GM10266 (cell line): ENCODE measurements around the gene COPB1.

Source experiments
- DNase-seq: peaks from one replicate; pipeline ENCODE4 v3.0.0; 2012; ENCODE audit errors: extremely low spot score
- TF ChIP-seq, protein P1 (sequence below): IDR thresholded peaks from 2 replicates; pipeline ENCODE4 v1.5.1; 2012; ENCODE audit warnings: mild to moderate bottlenecking, low read depth; ENCODE audit not compliant: control insufficient read depth, insufficient read depth; ENCODE audit errors: missing control alignments

The COPB1 gene

DNA sequence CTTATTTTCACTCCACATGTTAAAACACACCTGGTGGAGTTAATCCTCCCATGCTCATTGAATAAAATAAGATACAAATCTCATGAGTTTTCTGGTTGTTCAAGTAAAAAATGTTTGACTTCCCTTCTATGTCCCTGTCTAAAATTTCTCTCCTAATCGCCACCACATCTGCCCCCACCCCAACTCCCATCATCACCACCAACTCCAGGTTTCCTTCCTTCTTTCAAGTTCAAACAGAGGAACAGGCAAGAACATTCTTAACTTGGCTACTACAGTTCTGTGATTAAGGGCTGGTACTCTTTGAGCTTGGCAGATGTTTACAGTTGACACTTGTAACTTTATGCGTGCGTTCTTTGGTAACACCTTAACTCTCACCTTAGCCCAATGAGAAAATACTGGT, 29.7 kb upstream of the COPB1 start:
- TF ChIP-seq, protein P1, sequence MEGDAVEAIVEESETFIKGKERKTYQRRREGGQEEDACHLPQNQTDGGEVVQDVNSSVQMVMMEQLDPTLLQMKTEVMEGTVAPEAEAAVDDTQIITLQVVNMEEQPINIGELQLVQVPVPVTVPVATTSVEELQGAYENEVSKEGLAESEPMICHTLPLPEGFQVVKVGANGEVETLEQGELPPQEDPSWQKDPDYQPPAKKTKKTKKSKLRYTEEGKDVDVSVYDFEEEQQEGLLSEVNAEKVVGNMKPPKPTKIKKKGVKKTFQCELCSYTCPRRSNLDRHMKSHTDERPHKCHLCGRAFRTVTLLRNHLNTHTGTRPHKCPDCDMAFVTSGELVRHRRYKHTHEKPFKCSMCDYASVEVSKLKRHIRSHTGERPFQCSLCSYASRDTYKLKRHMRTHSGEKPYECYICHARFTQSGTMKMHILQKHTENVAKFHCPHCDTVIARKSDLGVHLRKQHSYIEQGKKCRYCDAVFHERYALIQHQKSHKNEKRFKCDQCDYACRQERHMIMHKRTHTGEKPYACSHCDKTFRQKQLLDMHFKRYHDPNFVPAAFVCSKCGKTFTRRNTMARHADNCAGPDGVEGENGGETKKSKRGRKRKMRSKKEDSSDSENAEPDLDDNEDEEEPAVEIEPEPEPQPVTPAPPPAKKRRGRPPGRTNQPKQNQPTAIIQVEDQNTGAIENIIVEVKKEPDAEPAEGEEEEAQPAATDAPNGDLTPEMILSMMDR = no peak
- no peak for DNase-seq

DNA sequence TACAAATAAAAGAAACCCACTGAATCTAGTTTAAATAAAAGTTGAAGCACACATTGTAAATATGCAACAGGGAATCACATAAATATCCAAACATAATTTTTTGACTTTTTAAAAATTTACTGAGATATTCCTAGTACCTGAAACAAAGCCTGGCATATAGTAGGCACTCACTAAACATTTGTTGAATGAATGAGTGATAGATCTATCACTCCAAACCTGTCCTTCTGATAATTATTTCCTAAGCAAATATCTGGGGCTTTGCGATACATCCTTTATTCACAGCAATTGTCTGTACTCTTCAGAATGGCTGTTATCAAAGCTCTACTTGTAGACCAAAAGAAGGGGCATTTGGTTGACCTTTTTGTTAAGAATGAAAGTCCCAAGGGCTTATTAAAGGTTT, 23.2 kb upstream of the COPB1 start:
- no peak for DNase-seq
- TF ChIP-seq, protein P1 = no peak

GRCh38 chr11:14522245-14522644, 22.6 kb upstream of the COPB1 start:
- TF ChIP-seq, protein P1 = no peak
- DNase-seq = no peak

GRCh38 chr11:14520747-14521151, 21.1 kb upstream of the COPB1 start:
- TF ChIP-seq, protein P1 = no peak
- no peak for DNase-seq

GRCh38 chr11:14519917-14520746, 20.5 kb upstream of the COPB1 start, which contains the start of gene PSMA1:
Gene PSMA1, minus strand, starts transcription at chr11:14520386. Its CDS starts 87 bp downstream, at chr11:14520299.
- peak; percentile 81 for DNase-seq
- TF ChIP-seq, protein P1 = no peak

- TF ChIP-seq, protein P1 = no peak
- no peak for DNase-seq
These were observed 19.9 kb upstream of the COPB1 start for GRCh38 chr11:14519597-14519916.

GRCh38 chr11:14518820-14519219, 19.2 kb upstream of the COPB1 start:
- TF ChIP-seq, protein P1 = no peak
- DNase-seq = no peak
